ENCODE results near the gene NFU1. TPM values are rescaled to one million over a fixed set of nuclear protein-coding genes. Genes with fewer than 3 reads are reported as not detected.

NFU1 gene
- total and polyA plus RNA-seq, 2 of the 8 experiments (the other 6 are each of a cell fraction or from before 2014, with no cell fraction given) = 18.4 to 45.5 TPM

- H3K18ac ChIP-seq (ENCODE audit: extremely low read depth, low read length) = no peak overlapping the region
- DNase-seq (ENCODE audit: low read depth in 1 of 2, low spot score in 2 of 2) (no peak), FAIRE-seq (no peak)
- no peak overlapping the region for H2BK5ac ChIP-seq (ENCODE audit: low read depth, low read length)
- no peaks in the 10 kb centered on the region for H3K9me3 ChIP-seq (ENCODE audit: insufficient read depth in 2 of 2, low read depth in 1 of 2, low read length in 1 of 2)
- POLR2A ChIA-PET (ENCODE audit: partially characterized antibody) = interaction anchor here (0.8 to 1.6 kb wide), 3 partner anchors 10 to 70 kb away, joined by 3 to 7 read pairs (median 6); partner anchors contain the start of gene NFU1
- no peaks in the 10 kb centered on the region for H3K23me2 ChIP-seq (ENCODE audit: low read depth, low read length)
- H3K4me3 ChIP-seq (ENCODE audit: extremely low read depth in 1 of 4, insufficient read depth in 2 of 4, low read depth in 3 of 4, low read length in 4 of 4) = no peak overlapping the region
- no peak overlapping the region for H4K5ac ChIP-seq (ENCODE audit: insufficient read length, low read depth, low read length)
- H2AFZ ChIP-seq (ENCODE audit: low read length) = no peak overlapping the region
- H3K4me2 ChIP-seq (ENCODE audit: insufficient read depth in 1 of 2, low read depth in 2 of 2, low read length in 2 of 2) = no peak overlapping the region
- H2AK5ac ChIP-seq (ENCODE audit: low read depth, low read length) = no peak overlapping the region
- no peak overlapping the region for H3K56ac ChIP-seq (replicated peaks; ENCODE audit: insufficient read length, low read depth, low read length)
- CTCF ChIA-PET (ENCODE audit: partially characterized antibody) = interaction anchor here (0.7 to 3.8 kb wide), 32 partner anchors 8 to 401 kb away, joined by 3 to 24 read pairs (median 4); partner anchors contain the start of gene NFU1
- H3K14ac ChIP-seq (ENCODE audit: insufficient read length) = no peak overlapping the region
- H4K20me1 ChIP-seq (replicated peaks in 1 of 2; ENCODE audit: control insufficient read depth in 1 of 2, insufficient read depth in 2 of 2, low read length in 2 of 2) = peaks cover 0 to 2% of the 10 kb centered on the region in 2 experiments
- H3K79me2 ChIP-seq (ENCODE audit: control insufficient read depth in 1 of 2, insufficient read depth in 2 of 2, low read length in 2 of 2) = peaks cover 0 to 56% of the 10 kb centered on the region in 2 experiments; a peak in 2 of 4 replicates
- H2BK15ac ChIP-seq (ENCODE audit: low read length) = no peak overlapping the region
- no peak overlapping the region for H4K8ac ChIP-seq (ENCODE audit: extremely low read depth, insufficient read depth, low read length)
- H2BK12ac ChIP-seq (ENCODE audit: low read depth, low read length) = no peak overlapping the region
- no peak overlapping the region for H3K23ac ChIP-seq (ENCODE audit: insufficient read length)
- H4K91ac ChIP-seq (replicated peaks; ENCODE audit: insufficient read length, low read length) = no peak overlapping the region
- no peak overlapping the region for H3K4ac ChIP-seq (replicated peaks; ENCODE audit: insufficient read length, low read depth, low read length)
- H3K27ac ChIP-seq (ENCODE audit: low read depth, low read length) = no peak overlapping the region
- H3K27me3 ChIP-seq (replicated peaks in 1 of 4; ENCODE audit: control insufficient read depth in 3 of 4, extremely low read depth in 1 of 4, insufficient read depth in 3 of 4, low read length in 3 of 4) = no peaks in the 10 kb centered on the region
- no peak overlapping the region for H3K9ac ChIP-seq (replicated peaks in 1 of 4; ENCODE audit: extremely low read depth in 1 of 4, low read depth in 3 of 4, low read length in 3 of 4)
- no peak overlapping the region for H2BK120ac ChIP-seq (replicated peaks; ENCODE audit: low read depth, low read length)
- no peak overlapping the region for H2BK20ac ChIP-seq (ENCODE audit: low read length)
- peaks cover 5 to 20% (median 11%) of the 10 kb centered on the region in 4 experiments; a peak in 7 of 8 replicates for H3K36me3 ChIP-seq (ENCODE audit: control insufficient read depth in 2 of 4, insufficient read depth in 4 of 4, low read length in 3 of 4)
- WGBS, 2 experiments (ENCODE audit: extremely low coverage in 1 of 2, insufficient coverage in 1 of 2, insufficient read length in 1 of 2, insufficient replicate concordance in 2 of 2, low coverage in 1 of 2, low lambda C conversion rate in 2 of 2, missing lambda C conversion rate in 1 of 2) = 76% methylated on average over 8 of the region's 8 CpGs; no CpG with 5 or more reads in 1 of the 2 experiments
- no peaks in the 10 kb centered on the region for H3K79me1 ChIP-seq (ENCODE audit: low read depth, low read length)
- H3K4me1 ChIP-seq (replicated peaks in 1 of 4; ENCODE audit: control insufficient read depth in 3 of 4, insufficient read depth in 4 of 4, low read length in 3 of 4) = no peaks in the 10 kb centered on the region
- TF ChIP-seq POLR2A (IDR thresholded peaks at IDR 0.05; ENCODE audit: control extremely low read depth in 1 of 2, low read depth in 2 of 2, low read length in 2 of 2) = no peak
- TF ChIP-seq USF2 (IDR thresholded peaks at IDR 0.05; ENCODE audit: low read length) = no peak
- TF ChIP-seq TEAD4 (IDR thresholded peaks at IDR 0.05; ENCODE audit: low read depth, low read length) = no peak
- no peak for TF ChIP-seq TCF12 (IDR thresholded peaks at IDR 0.05; ENCODE audit: low read depth, low read length)
- TF ChIP-seq SP1 (IDR thresholded peaks at IDR 0.05; ENCODE audit: low read depth, low read length) = no peak
- TF ChIP-seq KDM4A (IDR thresholded peaks at IDR 0.05; ENCODE audit: low read depth, low read length, severe bottlenecking) = no peak
Observed at GRCh38 chr2:69375494-69376353, 61.5 kb downstream of the NFU1 start.
